NCI-H146 (cell line): ENCODE data around the gene ZBTB43.
"Not testable (repeated sequence)": the region's sequence is repeated elsewhere in the genome, so short reads cannot be mapped to it uniquely, and the experiment has no call there.

Experiments
- DNase-seq: peaks from one replicate; lab custom pipeline; 2025; lab: John Stamatoyannopoulos, UW

Gene ZBTB43

GRCh38 chr9:126791406-126792230 is 13.2 kb upstream of the ZBTB43 start:
- DNase-seq: no peak

GRCh38 chr9:126793686-126794417 is 11.0 kb upstream of the ZBTB43 start:
- no peak for DNase-seq

GRCh38 chr9:126794441-126794840 is 10.4 kb upstream of the ZBTB43 start:
- DNase-seq: no peak

GRCh38 chr9:126796758-126797157 is 8.1 kb upstream of the ZBTB43 start:
- DNase-seq: no peak

- no peak for DNase-seq
Observed at GRCh38 chr9:126797903-126798302, 6.9 kb upstream of the ZBTB43 start.

- DNase-seq: no peak
Observed at GRCh38 chr9:126799034-126799433, 5.8 kb upstream of the ZBTB43 start.

GRCh38 chr9:126802318-126803059 is 2.4 kb upstream of the ZBTB43 start:
- DNase-seq: no peak

GRCh38 chr9:126804198-126804695 is 593 bp upstream of the ZBTB43 start:
- DNase-seq: no peak

GRCh38 chr9:126805554-126806262 is 868 bp downstream of the ZBTB43 start:
- no peak for DNase-seq

- no peak for DNase-seq
Observed at GRCh38 chr9:126806336-126806735, 1.5 kb downstream of the ZBTB43 start.

- DNase-seq: no peak
Observed at GRCh38 chr9:126809068-126809467, 4.2 kb downstream of the ZBTB43 start.

GRCh38 chr9:126810221-126810620 is 5.4 kb downstream of the ZBTB43 start:
- DNase-seq: not testable (repeated sequence)

GRCh38 chr9:126813072-126813471 is 8.2 kb downstream of the ZBTB43 start:
- DNase-seq: no peak

GRCh38 chr9:126814091-126814490 is 9.3 kb downstream of the ZBTB43 start:
- DNase-seq: no peak

- DNase-seq: not testable (repeated sequence)
Observed at GRCh38 chr9:126817615-126818014, 12.8 kb downstream of the ZBTB43 start.

GRCh38 chr9:126818482-126818881 is 13.6 kb downstream of the ZBTB43 start:
- no peak for DNase-seq

- no peak for DNase-seq
Observed at GRCh38 chr9:126819482-126819881, 14.6 kb downstream of the ZBTB43 start.

- no peak for DNase-seq
Observed at GRCh38 chr9:126822278-126822677, 17.4 kb downstream of the ZBTB43 start.

- DNase-seq: no peak
Observed at GRCh38 chr9:126822873-126823272, 18.0 kb downstream of the ZBTB43 start.

- not testable (repeated sequence) for DNase-seq
Observed at GRCh38 chr9:126824052-126824451, 19.2 kb downstream of the ZBTB43 start.

GRCh38 chr9:126827227-126827626 is 22.4 kb downstream of the ZBTB43 start:
- DNase-seq: no peak

GRCh38 chr9:126829035-126829434 is 24.2 kb downstream of the ZBTB43 start:
- DNase-seq: no peak
